ENCODE data around the gene TUBB2A. TPM values are rescaled to one million over a fixed set of nuclear protein-coding genes. Genes with fewer than 3 reads are reported as not detected.

TUBB2A gene
- total and polyA plus RNA-seq, 2 of the 13 experiments (the other 11 are each of a cell fraction or from before 2014, with no cell fraction given), result 35.3 to 106 TPM

DNA sequence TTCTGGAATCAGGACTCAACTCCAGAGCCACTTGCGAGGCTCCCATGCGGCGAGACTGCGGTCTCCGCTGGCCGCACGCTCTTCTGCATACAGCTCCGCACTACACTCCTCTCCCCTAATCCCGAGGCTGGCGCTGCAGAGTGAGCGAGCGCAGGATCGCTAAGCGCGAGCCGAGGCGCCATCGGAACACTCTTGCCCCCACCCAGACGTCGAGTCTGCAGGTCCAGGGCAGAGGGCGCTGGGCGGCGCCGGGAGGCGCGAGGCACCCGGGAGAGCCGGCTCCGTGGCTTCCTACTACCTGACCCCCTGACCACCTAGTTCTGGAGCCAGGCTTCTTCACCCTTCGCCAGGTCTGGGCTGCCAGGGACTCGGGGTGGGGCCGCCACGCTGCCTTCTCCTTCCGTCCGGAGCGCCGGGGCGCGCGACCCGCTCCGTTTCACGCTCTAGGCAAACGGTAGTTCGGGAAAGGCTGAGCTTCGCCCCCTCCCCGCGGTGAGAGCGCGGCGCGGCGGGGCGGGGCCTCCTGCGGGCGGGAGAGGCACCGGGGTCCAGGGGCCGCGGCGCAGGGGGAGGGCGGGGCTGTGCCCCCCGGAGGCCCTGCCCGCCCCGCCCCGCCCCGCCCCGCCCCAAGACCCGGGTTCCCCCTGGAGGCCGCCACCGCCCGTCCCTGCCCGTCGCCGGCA is 5.4 kb upstream of the TUBB2A start (continued):
- TF ChIP-seq, protein P1, sequence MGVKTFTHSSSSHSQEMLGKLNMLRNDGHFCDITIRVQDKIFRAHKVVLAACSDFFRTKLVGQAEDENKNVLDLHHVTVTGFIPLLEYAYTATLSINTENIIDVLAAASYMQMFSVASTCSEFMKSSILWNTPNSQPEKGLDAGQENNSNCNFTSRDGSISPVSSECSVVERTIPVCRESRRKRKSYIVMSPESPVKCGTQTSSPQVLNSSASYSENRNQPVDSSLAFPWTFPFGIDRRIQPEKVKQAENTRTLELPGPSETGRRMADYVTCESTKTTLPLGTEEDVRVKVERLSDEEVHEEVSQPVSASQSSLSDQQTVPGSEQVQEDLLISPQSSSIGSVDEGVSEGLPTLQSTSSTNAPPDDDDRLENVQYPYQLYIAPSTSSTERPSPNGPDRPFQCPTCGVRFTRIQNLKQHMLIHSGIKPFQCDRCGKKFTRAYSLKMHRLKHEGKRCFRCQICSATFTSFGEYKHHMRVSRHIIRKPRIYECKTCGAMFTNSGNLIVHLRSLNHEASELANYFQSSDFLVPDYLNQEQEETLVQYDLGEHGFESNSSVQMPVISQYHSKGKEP (CRISPR knock-in tag; IDR thresholded peaks at IDR 0.05), result no peak
- TF ChIP-seq ZNF501 (CRISPR knock-in tag; IDR thresholded peaks at IDR 0.05), result peak; percentile 99
- peak; percentile 79; the same call in 1 of the 2 replicates for TF ChIP-seq NFKB2 (CRISPR knock-in tag; IDR thresholded peaks at IDR 0.05; ENCODE audit: borderline replicate concordance)
- no peak for TF ChIP-seq ZNF75D (CRISPR knock-in tag; IDR thresholded peaks at IDR 0.05; ENCODE audit: borderline replicate concordance)
- TF ChIP-seq, protein P2, sequence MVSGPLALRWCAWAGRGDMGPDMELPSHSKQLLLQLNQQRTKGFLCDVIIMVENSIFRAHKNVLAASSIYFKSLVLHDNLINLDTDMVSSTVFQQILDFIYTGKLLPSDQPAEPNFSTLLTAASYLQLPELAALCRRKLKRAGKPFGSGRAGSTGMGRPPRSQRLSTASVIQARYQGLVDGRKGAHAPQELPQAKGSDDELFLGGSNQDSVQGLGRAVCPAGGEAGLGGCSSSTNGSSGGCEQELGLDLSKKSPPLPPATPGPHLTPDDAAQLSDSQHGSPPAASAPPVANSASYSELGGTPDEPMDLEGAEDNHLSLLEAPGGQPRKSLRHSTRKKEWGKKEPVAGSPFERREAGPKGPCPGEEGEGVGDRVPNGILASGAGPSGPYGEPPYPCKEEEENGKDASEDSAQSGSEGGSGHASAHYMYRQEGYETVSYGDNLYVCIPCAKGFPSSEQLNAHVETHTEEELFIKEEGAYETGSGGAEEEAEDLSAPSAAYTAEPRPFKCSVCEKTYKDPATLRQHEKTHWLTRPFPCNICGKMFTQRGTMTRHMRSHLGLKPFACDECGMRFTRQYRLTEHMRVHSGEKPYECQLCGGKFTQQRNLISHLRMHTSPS (CRISPR knock-in tag; IDR thresholded peaks at IDR 0.05; ENCODE audit: low read depth), result peak; percentile 70
- TF ChIP-seq ZMAT3 (CRISPR knock-in tag; conservative IDR thresholded peaks at IDR 0.05), result peak; percentile 90; the same call in 1 of the 2 replicates
- peak; percentile 44; the same call in 1 of the 2 replicates for TF ChIP-seq TARDBP (CRISPR knock-in tag; IDR thresholded peaks at IDR 0.05)
- TF ChIP-seq, protein P3, sequence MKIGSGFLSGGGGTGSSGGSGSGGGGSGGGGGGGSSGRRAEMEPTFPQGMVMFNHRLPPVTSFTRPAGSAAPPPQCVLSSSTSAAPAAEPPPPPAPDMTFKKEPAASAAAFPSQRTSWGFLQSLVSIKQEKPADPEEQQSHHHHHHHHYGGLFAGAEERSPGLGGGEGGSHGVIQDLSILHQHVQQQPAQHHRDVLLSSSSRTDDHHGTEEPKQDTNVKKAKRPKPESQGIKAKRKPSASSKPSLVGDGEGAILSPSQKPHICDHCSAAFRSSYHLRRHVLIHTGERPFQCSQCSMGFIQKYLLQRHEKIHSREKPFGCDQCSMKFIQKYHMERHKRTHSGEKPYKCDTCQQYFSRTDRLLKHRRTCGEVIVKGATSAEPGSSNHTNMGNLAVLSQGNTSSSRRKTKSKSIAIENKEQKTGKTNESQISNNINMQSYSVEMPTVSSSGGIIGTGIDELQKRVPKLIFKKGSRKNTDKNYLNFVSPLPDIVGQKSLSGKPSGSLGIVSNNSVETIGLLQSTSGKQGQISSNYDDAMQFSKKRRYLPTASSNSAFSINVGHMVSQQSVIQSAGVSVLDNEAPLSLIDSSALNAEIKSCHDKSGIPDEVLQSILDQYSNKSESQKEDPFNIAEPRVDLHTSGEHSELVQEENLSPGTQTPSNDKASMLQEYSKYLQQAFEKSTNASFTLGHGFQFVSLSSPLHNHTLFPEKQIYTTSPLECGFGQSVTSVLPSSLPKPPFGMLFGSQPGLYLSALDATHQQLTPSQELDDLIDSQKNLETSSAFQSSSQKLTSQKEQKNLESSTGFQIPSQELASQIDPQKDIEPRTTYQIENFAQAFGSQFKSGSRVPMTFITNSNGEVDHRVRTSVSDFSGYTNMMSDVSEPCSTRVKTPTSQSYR (CRISPR knock-in tag; IDR thresholded peaks at IDR 0.05; ENCODE audit: borderline replicate concordance), result peak; percentile 49; the same call in 1 of the 2 replicates
- peak; percentile 50; the same call in 1 of the 2 replicates for TF ChIP-seq KAT7 (CRISPR knock-in tag; IDR thresholded peaks at IDR 0.05; ENCODE audit: borderline replicate concordance)
- TF ChIP-seq, protein P4, sequence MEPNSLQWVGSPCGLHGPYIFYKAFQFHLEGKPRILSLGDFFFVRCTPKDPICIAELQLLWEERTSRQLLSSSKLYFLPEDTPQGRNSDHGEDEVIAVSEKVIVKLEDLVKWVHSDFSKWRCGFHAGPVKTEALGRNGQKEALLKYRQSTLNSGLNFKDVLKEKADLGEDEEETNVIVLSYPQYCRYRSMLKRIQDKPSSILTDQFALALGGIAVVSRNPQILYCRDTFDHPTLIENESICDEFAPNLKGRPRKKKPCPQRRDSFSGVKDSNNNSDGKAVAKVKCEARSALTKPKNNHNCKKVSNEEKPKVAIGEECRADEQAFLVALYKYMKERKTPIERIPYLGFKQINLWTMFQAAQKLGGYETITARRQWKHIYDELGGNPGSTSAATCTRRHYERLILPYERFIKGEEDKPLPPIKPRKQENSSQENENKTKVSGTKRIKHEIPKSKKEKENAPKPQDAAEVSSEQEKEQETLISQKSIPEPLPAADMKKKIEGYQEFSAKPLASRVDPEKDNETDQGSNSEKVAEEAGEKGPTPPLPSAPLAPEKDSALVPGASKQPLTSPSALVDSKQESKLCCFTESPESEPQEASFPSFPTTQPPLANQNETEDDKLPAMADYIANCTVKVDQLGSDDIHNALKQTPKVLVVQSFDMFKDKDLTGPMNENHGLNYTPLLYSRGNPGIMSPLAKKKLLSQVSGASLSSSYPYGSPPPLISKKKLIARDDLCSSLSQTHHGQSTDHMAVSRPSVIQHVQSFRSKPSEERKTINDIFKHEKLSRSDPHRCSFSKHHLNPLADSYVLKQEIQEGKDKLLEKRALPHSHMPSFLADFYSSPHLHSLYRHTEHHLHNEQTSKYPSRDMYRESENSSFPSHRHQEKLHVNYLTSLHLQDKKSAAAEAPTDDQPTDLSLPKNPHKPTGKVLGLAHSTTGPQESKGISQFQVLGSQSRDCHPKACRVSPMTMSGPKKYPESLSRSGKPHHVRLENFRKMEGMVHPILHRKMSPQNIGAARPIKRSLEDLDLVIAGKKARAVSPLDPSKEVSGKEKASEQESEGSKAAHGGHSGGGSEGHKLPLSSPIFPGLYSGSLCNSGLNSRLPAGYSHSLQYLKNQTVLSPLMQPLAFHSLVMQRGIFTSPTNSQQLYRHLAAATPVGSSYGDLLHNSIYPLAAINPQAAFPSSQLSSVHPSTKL (CRISPR knock-in tag; IDR thresholded peaks at IDR 0.05), result peak; percentile 77
- TF ChIP-seq ZEB1 (IDR thresholded peaks at IDR 0.05; ENCODE audit: insufficient replicate concordance, low read depth), result no peak
- no peak for TF ChIP-seq ZNF20 (CRISPR knock-in tag; IDR thresholded peaks at IDR 0.05)
- TF ChIP-seq TBX3 (IDR thresholded peaks at IDR 0.05; ENCODE audit: borderline replicate concordance), result peak; percentile 70; the same call in 1 of the 2 replicates
- TF ChIP-seq ZNF747 (CRISPR knock-in tag; IDR thresholded peaks at IDR 0.05; ENCODE audit: borderline replicate concordance), result peak; percentile 94; the same call in 1 of the 2 replicates
- no peak; the same call in 1 of the 2 replicates for TF ChIP-seq ZNF530 (CRISPR knock-in tag; IDR thresholded peaks at IDR 0.05; ENCODE audit: low read depth)
- TF ChIP-seq POLR2A (IDR thresholded peaks at IDR 0.05; ENCODE audit: insufficient read depth in 1 of 2, low read depth in 2 of 2, low read length in 2 of 2), result peak; percentile 66 to 91
- TF ChIP-seq, protein P5, sequence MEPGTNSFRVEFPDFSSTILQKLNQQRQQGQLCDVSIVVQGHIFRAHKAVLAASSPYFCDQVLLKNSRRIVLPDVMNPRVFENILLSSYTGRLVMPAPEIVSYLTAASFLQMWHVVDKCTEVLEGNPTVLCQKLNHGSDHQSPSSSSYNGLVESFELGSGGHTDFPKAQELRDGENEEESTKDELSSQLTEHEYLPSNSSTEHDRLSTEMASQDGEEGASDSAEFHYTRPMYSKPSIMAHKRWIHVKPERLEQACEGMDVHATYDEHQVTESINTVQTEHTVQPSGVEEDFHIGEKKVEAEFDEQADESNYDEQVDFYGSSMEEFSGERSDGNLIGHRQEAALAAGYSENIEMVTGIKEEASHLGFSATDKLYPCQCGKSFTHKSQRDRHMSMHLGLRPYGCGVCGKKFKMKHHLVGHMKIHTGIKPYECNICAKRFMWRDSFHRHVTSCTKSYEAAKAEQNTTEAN (CRISPR knock-in tag; conservative IDR thresholded peaks at IDR 0.05), result peak; percentile 80

Measured in HepG2 (cell line).